IMR-90 (cell line): ENCODE results near the gene CMKLR1. TPM values are rescaled to one million over a fixed set of nuclear protein-coding genes. Genes with fewer than 3 reads are reported as not detected.

Source experiments
- ATAC-seq: fragments of 200-7000 bp; cut with Tn5 transposase; 2 replicates; pipeline ENCODE4 v1.9.1; 2020; ENCODE audit warnings: low read depth, mild to moderate bottlenecking, moderate library complexity
- BruUV-seq: library from RNA; stranded (reverse); fragments of 400-500 nt; replicated peaks from 2 replicates; lab custom pipeline; 2021; lab: Mats Ljungman, UMichigan
- CTCF ChIA-PET: fragments of 300-600 bp; formaldehyde crosslinking; extraction: SDS; loops from one replicate; lab custom pipeline; 2021; ENCODE audit warnings: antibody characterized with exemption; lab: Yijun Ruan, JAX
- POLR2A ChIA-PET: fragments of 300-600 bp; sonication (Branson Sonifier 250); formaldehyde crosslinking; loops from one replicate; lab custom pipeline; 2022; ENCODE audit warnings: antibody characterized with exemption; ENCODE audit not compliant: unreplicated experiment; lab: Charles Lee
- DNase-seq: peaks from one replicate; pipeline ENCODE4 v3.0.0; 2013
- H2AFZ ChIP-seq: replicated peaks from 2 replicates; pipeline ENCODE3; 2013; ENCODE audit warnings: low read length, mild to moderate bottlenecking; ENCODE audit not compliant: poor library complexity
- H2AK5ac ChIP-seq: 2 replicates; pipeline ENCODE4 v1.6.1; 2013; ENCODE audit warnings: low read depth, low read length, inconsistent platforms
- H2AK9ac ChIP-seq: replicated peaks from 2 replicates; pipeline ENCODE3; 2013; ENCODE audit warnings: mild to moderate bottlenecking, low read depth, low read length, moderate library complexity; ENCODE audit not compliant: poor library complexity
- H2BK120ac ChIP-seq: 2 replicates; pipeline ENCODE4 v1.6.1; 2013; ENCODE audit warnings: low read depth, low read length, inconsistent platforms
- H2BK15ac ChIP-seq: 3 replicates; pipeline ENCODE4 v1.6.1; 2013; ENCODE audit warnings: low read depth, low read length, inconsistent platforms
- H2BK20ac ChIP-seq: 2 replicates; pipeline ENCODE4 v1.6.1; 2013; ENCODE audit warnings: low read depth, mild to moderate bottlenecking, inconsistent platforms, low read length, moderate library complexity
- H2BK5ac ChIP-seq: 2 replicates; pipeline ENCODE4 v1.6.1; 2013; ENCODE audit warnings: mild to moderate bottlenecking, low read depth, low read length, inconsistent platforms; ENCODE audit not compliant: poor library complexity, severe bottlenecking
- H3K14ac ChIP-seq: replicated peaks from 2 replicates; pipeline ENCODE4 v1.6.1; 2013; ENCODE audit warnings: low read depth, low read length, inconsistent platforms
- H3K18ac ChIP-seq: 2 replicates; pipeline ENCODE4 v1.6.1; 2013; ENCODE audit warnings: low read depth, low read length, control low read depth
- H3K23ac ChIP-seq: 2 replicates; pipeline ENCODE4 v1.6.1; 2013; ENCODE audit warnings: low read depth, low read length, inconsistent platforms
- H3K27ac ChIP-seq: 2 replicates; pipeline ENCODE4 v1.5.1; 2013; ENCODE audit warnings: mild to moderate bottlenecking, control low read depth, low read length; ENCODE audit not compliant: insufficient read depth
- H3K27me3 ChIP-seq: 2 replicates; pipeline ENCODE4 v1.6.1; 2013; ENCODE audit warnings: low read length; ENCODE audit not compliant: control insufficient read depth, insufficient read depth
- H3K36me3 ChIP-seq: 2 replicates; pipeline ENCODE4 v1.6.1; 2013; ENCODE audit warnings: low read length, mixed read lengths; ENCODE audit not compliant: control insufficient read depth, insufficient read depth
- H3K4ac ChIP-seq: 2 replicates; pipeline ENCODE4 v1.6.1; 2013; ENCODE audit warnings: low read depth, low read length, inconsistent platforms
- H3K4me1 ChIP-seq: 2 replicates; pipeline ENCODE4 v1.6.1; 2013; ENCODE audit warnings: low read length, mixed read lengths; ENCODE audit not compliant: control insufficient read depth, insufficient read depth
- H3K4me2 ChIP-seq: 2 replicates; pipeline ENCODE4 v1.6.1; 2013; ENCODE audit warnings: low read depth, mild to moderate bottlenecking, control low read depth, low read length, moderate library complexity
- H3K4me3 ChIP-seq: 2 replicates; pipeline ENCODE4 v1.5.1; 2013; ENCODE audit warnings: low read depth, mild to moderate bottlenecking, control low read depth, low read length, moderate library complexity; ENCODE audit not compliant: insufficient read depth
- H3K56ac ChIP-seq: 2 replicates; pipeline ENCODE4 v1.6.1; 2013; ENCODE audit warnings: low read length, inconsistent platforms; ENCODE audit not compliant: insufficient read depth; ENCODE audit errors: extremely low read depth
- H3K79me1 ChIP-seq, 2 experiments: 2 replicates each; pipeline ENCODE4 v1.6.1; 2013; ENCODE audit warnings: low read length in 2 of 2, inconsistent platforms in 1 of 2, low read depth in 1 of 2
- H3K9ac ChIP-seq: 2 replicates; pipeline ENCODE4 v1.6.1; 2013; ENCODE audit warnings: low read depth, low read length, control low read depth
- H3K9me1 ChIP-seq: 2 replicates; pipeline ENCODE4 v1.6.1; 2013; ENCODE audit warnings: low read length, inconsistent platforms; ENCODE audit not compliant: insufficient read depth
- H3K9me3 ChIP-seq: 2 replicates; pipeline ENCODE4 v1.6.1; 2013; ENCODE audit warnings: low read length; ENCODE audit not compliant: control insufficient read depth, insufficient read depth
- H4K20me1 ChIP-seq: 2 replicates; pipeline ENCODE4 v1.6.1; 2013; ENCODE audit warnings: low read length, inconsistent platforms; ENCODE audit not compliant: insufficient read depth
- H4K5ac ChIP-seq: 2 replicates; pipeline ENCODE4 v1.6.1; 2013; ENCODE audit warnings: mild to moderate bottlenecking, low read depth, low read length, control low read depth
- H4K8ac ChIP-seq, 2 experiments: 2 replicates each; pipeline ENCODE4 v1.6.1; 2013; ENCODE audit warnings: low read depth in 2 of 2, low read length in 2 of 2, control low read depth in 1 of 2, inconsistent platforms in 1 of 2
- H4K91ac ChIP-seq: 2 replicates; pipeline ENCODE4 v1.6.1; 2013; ENCODE audit warnings: low read depth, low read length, inconsistent platforms; ENCODE audit not compliant: insufficient read depth
- BHLHE40 ChIP-seq: fragments of 150-350 bp; IDR thresholded peaks from 2 replicates; pipeline ENCODE4 v1.6.1; 2016; ENCODE audit warnings: mild to moderate bottlenecking, low read depth, low read length
- CEBPB ChIP-seq: IDR thresholded peaks from 2 replicates; pipeline ENCODE4 v1.6.1; 2012; ENCODE audit warnings: low read depth, low read length, improper control_type of control experiment
- CHD1 ChIP-seq: IDR thresholded peaks from 2 replicates; pipeline ENCODE4 v1.6.1; 2012; ENCODE audit warnings: low read depth, low read length, improper control_type of control experiment
- MAZ ChIP-seq: IDR thresholded peaks from 2 replicates; pipeline ENCODE4 v1.6.1; 2012; ENCODE audit warnings: low read depth, mild to moderate bottlenecking, low read length, improper control_type of control experiment, moderate library complexity, borderline replicate concordance
- MXI1 ChIP-seq: IDR thresholded peaks from 2 replicates; pipeline ENCODE4 v1.6.1; 2012; ENCODE audit warnings: low read depth, mild to moderate bottlenecking, low read length, moderate library complexity, borderline replicate concordance
- NFE2L2 ChIP-seq: fragments of 150-350 bp; IDR thresholded peaks from 2 replicates; pipeline ENCODE4 v1.6.1; 2016; ENCODE audit warnings: low read depth, mild to moderate bottlenecking, low read length
- POLR2A ChIP-seq: IDR thresholded peaks from 2 replicates; pipeline ENCODE4 v1.6.1; 2012; ENCODE audit warnings: mild to moderate bottlenecking, low read depth, low read length
- RAD21 ChIP-seq: IDR thresholded peaks from 2 replicates; pipeline ENCODE4 v1.6.1; 2012; ENCODE audit warnings: low read length, improper control_type of control experiment
- RCOR1 ChIP-seq: IDR thresholded peaks from 2 replicates; pipeline ENCODE4 v1.6.1; 2012; ENCODE audit warnings: mild to moderate bottlenecking, low read length, improper control_type of control experiment; ENCODE audit not compliant: insufficient replicate concordance
- RFX5 ChIP-seq: IDR thresholded peaks from 2 replicates; pipeline ENCODE4 v1.8.0; 2012; ENCODE audit warnings: low read depth, mild to moderate bottlenecking, low read length, moderate library complexity
- SMC3 ChIP-seq: fragments of 150-350 bp; IDR thresholded peaks from 2 replicates; pipeline ENCODE4 v1.6.1; 2016; ENCODE audit warnings: low read depth, mild to moderate bottlenecking, antibody characterized with exemption, low read length, moderate library complexity
- WGBS, 2 experiments: methylation state at CpG; one replicate each; pipeline versions ENCODE4 v1.1.5 to v1.1.7; 2013; ENCODE audit warnings: missing lambda C conversion rate in 2 of 2; ENCODE audit not compliant: insufficient read length in 1 of 2; ENCODE audit errors: extremely low coverage in 2 of 2; 5-methylcytosine and 5-hydroxymethylcytosine counted together
- dilution Hi-C: fragments of 300-500 bp; cut with HindIII; formaldehyde crosslinking; loops from one replicate; pipeline ENCODE4 v1.14.3; 2018; ENCODE audit warnings: low sequenced_read_pairs; ENCODE audit not compliant: unreplicated experiment
- in situ Hi-C: fragments of 300-500 bp; cut with MboI; formaldehyde crosslinking; loops from 3 replicates; pipeline ENCODE4 v1.14.3; 2019; ENCODE audit warnings: low sequenced_read_pairs, inconsistent platforms, mixed read lengths
- intact Hi-C: fragments of 100-400 bp; cut with micrococcal nuclease; formaldehyde crosslinking; loops from 2 replicates; pipeline ENCODE4 v1.10.0; 2022
- polyA plus RNA-seq, 3 experiments: library from polyadenylated mRNA; depleted of rRNA; stranded (reverse); fragments of >200 nt; gene quantifications; 2 replicates each; pipeline ENCODE4 v1.2.3, GENCODE V29; 2012; ENCODE audit warnings: low replicate concordance in 1 of 3
- total RNA-seq: library from RNA; depleted of rRNA; stranded (reverse); fragments of >200 nt; gene quantifications from 2 replicates; pipeline ENCODE4 v1.2.3, GENCODE V29; 2012

The CMKLR1 gene
- total and polyA plus RNA-seq, 2 of the 4 experiments (the other 2 are of a cell fraction), result not detected

- CTCF ChIA-PET, result no interaction called here
- in situ Hi-C loops, result no loop called here
Measured at GRCh38 chr12:108316176-108317086, 22.7 kb downstream of the CMKLR1 start.

More at GRCh38 chr12:108316176-108317086, 22.7 kb downstream of the CMKLR1 start:
- Histone ChIP-seq H3K23ac (no peak overlapping the region), H2AK9ac (no peak overlapping the region), H2BK120ac (no peak overlapping the region), H3K14ac (no peak overlapping the region), H3K79me1 (no peaks in the 10 kb centered on the region), H4K8ac (no peak overlapping the region), H2BK20ac (no peak overlapping the region), H2BK5ac (no peak overlapping the region), H3K4me2 (no peak overlapping the region), H2AFZ (no peak overlapping the region), H2AK5ac (no peak overlapping the region), H2BK15ac (no peak overlapping the region), H3K4me1 (no peaks in the 10 kb centered on the region), H3K4me3 (no peak overlapping the region), H3K18ac (no peak overlapping the region), H3K9me1 (no peaks in the 10 kb centered on the region), H3K27ac (no peak overlapping the region), H3K27me3 (no peaks in the 10 kb centered on the region), H4K91ac (no peak overlapping the region), H4K5ac (no peak overlapping the region), H3K36me3 (no peaks in the 10 kb centered on the region), H3K56ac (no peak overlapping the region), H3K4ac (no peak overlapping the region), H4K20me1 (no peaks in the 10 kb centered on the region), H3K9me3 (no peaks in the 10 kb centered on the region), H3K9ac (no peak overlapping the region)
- dilution Hi-C loops (no loop called here), intact Hi-C loops (no loop called here)
- no TSS peak for BruUV-seq
- 20% methylated on average over 1 of the region's 12 CpGs; no CpG with 5 or more reads in 1 of the 2 experiments for WGBS, 2 experiments
- no peak for ATAC-seq
- TF ChIP-seq POLR2A (no peak), SMC3 (no peak), RAD21 (no peak), RCOR1 (no peak), CEBPB (no peak), MAZ (no peak), CHD1 (no peak), RFX5 (no peak), BHLHE40 (no peak), NFE2L2 (no peak), MXI1 (no peak)
- POLR2A ChIA-PET, result no interaction called here
- no peak for DNase-seq
